AG04450 (cell line): ENCODE data around the gene FRK. TPM values are rescaled to one million over a fixed set of nuclear protein-coding genes. Genes with fewer than 3 reads are reported as not detected.
A peak's percentile ranks its signal among the peaks of the same experiment; 100 is the strongest.

Experiments
- CTCF ChIA-PET: fragments of 300-600, 350-600 bp; formaldehyde crosslinking; extraction: SDS; loops from one replicate; lab custom pipeline; 2022; ENCODE audit warnings: antibody characterized with exemption, inconsistent platforms; lab: Charles Lee
- POLR2A ChIA-PET: fragments of 350-600 bp; formaldehyde crosslinking; extraction: SDS; loops from one replicate; lab custom pipeline; 2021; ENCODE audit warnings: antibody characterized with exemption, inconsistent platforms; lab: Yijun Ruan, JAX
- DNase-seq: peaks from one replicate; pipeline ENCODE4 v3.0.0-alpha.2; 2011; ENCODE audit warnings: low read depth, low spot score
- H3K27ac ChIP-seq: one replicate; pipeline ENCODE4 v1.5.1; 2012; ENCODE audit warnings: low read depth, low read length, control low read depth
- H3K27me3 ChIP-seq: one replicate; pipeline ENCODE4 v1.6.0; 2012; ENCODE audit warnings: low read length; ENCODE audit not compliant: control insufficient read depth, insufficient read depth
- H3K4me3 ChIP-seq: 2 replicates; pipeline ENCODE4 v1.5.1; 2011; ENCODE audit warnings: mild to moderate bottlenecking, low read depth, low read length, control low read depth
- H3K9me3 ChIP-seq: 2 replicates; pipeline ENCODE4 v1.5.1; 2012; ENCODE audit warnings: low read length; ENCODE audit not compliant: control insufficient read depth, insufficient read depth
- polyA plus RNA-seq: library from polyadenylated mRNA; depleted of rRNA; stranded (reverse); fragments of >200 nt; gene quantifications from 2 replicates; pipeline ENCODE4 v1.2.3, GENCODE V29; 2011
- TF ChIP-seq, protein P1 (sequence below): IDR thresholded peaks from 2 replicates; pipeline ENCODE4 v1.5.1; 2011; ENCODE audit warnings: low read depth, low read length, control low read depth, inconsistent platforms

FRK gene
- polyA plus RNA-seq, 1 experiment, result 0.43 TPM

DNA sequence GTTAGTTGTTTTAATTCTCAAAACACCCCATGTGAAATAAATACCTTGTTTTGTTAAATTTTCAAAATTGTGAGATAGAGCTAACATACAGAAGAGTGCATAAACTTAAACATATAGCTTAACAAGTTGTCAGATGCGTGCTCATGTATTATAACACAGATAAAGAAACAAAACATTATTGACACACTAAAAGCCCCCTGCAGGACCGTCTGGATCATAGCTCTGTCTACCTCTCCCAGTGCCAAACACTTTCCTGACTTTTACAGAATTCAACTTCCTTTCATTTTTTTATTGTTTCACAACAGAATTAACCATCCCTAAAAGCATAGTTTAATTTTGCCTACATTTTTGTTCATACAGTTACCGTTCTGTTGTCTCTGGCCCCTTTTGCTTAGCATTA lies 17.8 kb upstream of the FRK start:
- Histone ChIP-seq H3K4me3 (no peak overlapping the region), H3K9me3 (no peaks in the 10 kb centered on the region), H3K27me3 (no peaks in the 10 kb centered on the region), H3K27ac (no peak overlapping the region)
- ChIA-PET CTCF (interaction anchor here (1.1 to 2.7 kb wide), 3 partner anchors 8 to 68 kb away, joined by 8 to 11 read pairs (median 9); partner anchors contain the start of gene FRK), POLR2A (no interaction called here)
- TF ChIP-seq, protein P1, sequence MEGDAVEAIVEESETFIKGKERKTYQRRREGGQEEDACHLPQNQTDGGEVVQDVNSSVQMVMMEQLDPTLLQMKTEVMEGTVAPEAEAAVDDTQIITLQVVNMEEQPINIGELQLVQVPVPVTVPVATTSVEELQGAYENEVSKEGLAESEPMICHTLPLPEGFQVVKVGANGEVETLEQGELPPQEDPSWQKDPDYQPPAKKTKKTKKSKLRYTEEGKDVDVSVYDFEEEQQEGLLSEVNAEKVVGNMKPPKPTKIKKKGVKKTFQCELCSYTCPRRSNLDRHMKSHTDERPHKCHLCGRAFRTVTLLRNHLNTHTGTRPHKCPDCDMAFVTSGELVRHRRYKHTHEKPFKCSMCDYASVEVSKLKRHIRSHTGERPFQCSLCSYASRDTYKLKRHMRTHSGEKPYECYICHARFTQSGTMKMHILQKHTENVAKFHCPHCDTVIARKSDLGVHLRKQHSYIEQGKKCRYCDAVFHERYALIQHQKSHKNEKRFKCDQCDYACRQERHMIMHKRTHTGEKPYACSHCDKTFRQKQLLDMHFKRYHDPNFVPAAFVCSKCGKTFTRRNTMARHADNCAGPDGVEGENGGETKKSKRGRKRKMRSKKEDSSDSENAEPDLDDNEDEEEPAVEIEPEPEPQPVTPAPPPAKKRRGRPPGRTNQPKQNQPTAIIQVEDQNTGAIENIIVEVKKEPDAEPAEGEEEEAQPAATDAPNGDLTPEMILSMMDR, result 0 out of 2 replicates have a peak, but pooled peaks have one; percentile 2
- DNase-seq, result no peak

DNA sequence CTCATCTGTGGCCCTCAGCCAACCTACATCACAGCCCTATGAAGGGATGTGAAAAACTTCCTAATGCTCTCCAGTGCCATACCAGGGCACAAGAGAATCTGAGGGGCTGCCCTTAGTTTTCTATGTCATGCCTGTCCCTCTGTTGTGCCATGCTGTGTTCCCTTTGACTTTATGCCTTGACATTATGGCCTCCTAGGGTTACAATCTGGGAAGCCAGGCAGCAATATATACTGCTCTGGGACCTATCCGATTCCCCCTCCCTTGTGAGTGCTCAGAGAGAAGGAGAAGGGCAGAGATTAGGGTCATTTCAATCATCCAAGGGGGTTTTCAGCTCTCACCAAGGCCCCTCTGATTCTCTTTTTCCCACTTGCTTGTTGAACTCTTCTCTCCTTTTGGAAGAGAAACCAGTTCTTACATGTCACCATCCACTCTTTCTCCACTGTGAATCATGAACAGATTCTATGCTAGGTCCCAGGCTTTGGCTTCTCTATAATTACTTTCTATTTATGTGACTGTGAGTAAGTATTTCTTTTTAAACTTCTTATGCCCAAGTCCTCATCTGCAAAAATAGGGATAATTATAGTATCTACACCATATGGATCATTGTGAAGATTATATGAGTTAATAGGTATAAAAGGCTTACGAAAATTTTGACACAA lies 14.2 kb upstream of the FRK start:
- TF ChIP-seq, protein P1, result no peak
- Histone ChIP-seq H3K27me3 (no peaks in the 10 kb centered on the region), H3K9me3 (no peaks in the 10 kb centered on the region), H3K4me3 (no peak overlapping the region), H3K27ac (no peak overlapping the region)
- ChIA-PET CTCF (interaction anchor here (0.7 kb wide), 1 partner anchor 142 kb away, joined by 5 read pairs; no protein-coding TSS in a partner anchor), POLR2A (interaction anchor here (1.2 to 1.5 kb wide), 2 partner anchors 13 to 62 kb away, joined by 6 to 9 read pairs; partner anchors contain the start of gene FRK)
- DNase-seq, result no peak

DNA sequence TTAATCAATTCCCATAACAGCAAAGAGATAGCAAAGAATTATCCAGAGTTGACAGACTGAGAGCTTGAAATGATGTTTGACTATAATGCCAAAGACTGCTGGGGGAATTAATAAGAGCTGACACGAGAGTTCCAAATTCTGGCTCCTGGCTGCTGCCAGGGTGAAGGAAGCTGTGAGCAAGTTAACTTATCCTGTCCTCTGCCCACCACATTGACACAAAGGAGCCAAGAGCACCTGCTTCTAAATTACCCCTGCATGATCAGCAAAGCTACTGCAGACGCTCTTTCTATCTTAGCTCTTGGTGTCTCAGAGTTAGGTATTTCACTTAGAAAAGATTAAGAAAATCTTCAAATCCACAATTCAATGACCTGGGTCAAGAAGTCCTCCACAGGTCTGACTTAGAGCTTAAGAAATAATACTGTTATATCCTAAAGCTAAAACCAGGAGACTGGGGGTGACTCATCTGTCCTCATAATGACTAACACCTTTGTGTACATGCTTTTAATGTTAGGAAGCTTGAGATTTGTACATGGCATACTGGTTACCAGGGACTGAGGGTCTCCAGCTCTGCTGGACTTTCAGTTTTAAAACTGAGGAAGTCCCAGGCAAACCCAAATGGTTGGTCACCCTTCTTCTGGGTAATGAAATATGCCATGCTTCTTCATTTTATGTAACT lies 13.2 kb upstream of the FRK start:
- POLR2A ChIA-PET, result interaction anchor here (1.2 to 1.5 kb wide), 2 partner anchors 12 to 61 kb away, joined by 6 to 9 read pairs; partner anchors contain the start of gene FRK
- H3K27ac ChIP-seq, result no peak overlapping the region
- no peaks in the 10 kb centered on the region for H3K27me3 ChIP-seq
- CTCF ChIA-PET, result interaction anchor here (1.0 to 1.1 kb wide), 3 partner anchors 13 to 63 kb away, joined by 3 to 6 read pairs (median 4); partner anchors contain the start of gene FRK
- no peak overlapping the region for H3K4me3 ChIP-seq
- DNase-seq, result peak; percentile 43
- TF ChIP-seq, protein P1, result no peak
- H3K9me3 ChIP-seq, result no peaks in the 10 kb centered on the region

DNA sequence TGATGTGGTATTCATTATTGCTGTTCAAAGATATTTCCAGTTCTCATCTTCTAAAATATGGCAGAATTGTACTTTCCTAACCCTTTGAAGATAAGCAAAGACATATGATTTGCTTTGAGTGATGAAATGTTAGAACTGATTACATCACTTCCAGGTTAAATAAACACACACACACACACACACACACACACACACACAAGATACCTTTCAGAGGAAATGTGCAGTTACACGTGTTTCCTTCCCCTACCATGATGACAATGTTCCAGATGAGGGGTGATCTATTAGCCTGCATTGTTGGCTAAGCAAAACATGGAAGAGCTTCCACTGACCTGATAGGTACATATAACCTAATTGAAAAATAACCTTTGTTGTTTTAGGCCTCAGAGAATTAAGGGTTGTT lies 11.7 kb upstream of the FRK start:
- DNase-seq, result no peak
- Histone ChIP-seq H3K4me3 (no peak overlapping the region), H3K9me3 (no peaks in the 10 kb centered on the region), H3K27me3 (no peaks in the 10 kb centered on the region), H3K27ac (no peak overlapping the region)
- CTCF ChIA-PET, result interaction anchor here (0.9 kb wide), 1 partner anchor 12 kb away, joined by 5 read pairs; the partner anchor contains the start of gene FRK
- TF ChIP-seq, protein P1, result no peak
- POLR2A ChIA-PET, result no interaction called here
